HL-60 (cell line): ENCODE results near the gene SYT13.

Experiments used
- DNase-seq, 2 experiments: peaks; one replicate each; pipeline ENCODE4 v3.0.0-alpha.2; 2010 to 2020; ENCODE audit warnings: low read depth in 1 of 2, low spot score in 1 of 2
- H3K27ac ChIP-seq: fragments of 250-450 bp; sonication (Bioruptor Pico); replicated peaks from 2 replicates; pipeline ENCODE4 v1.5.1; 2020; ENCODE audit warnings: mild to moderate bottlenecking, moderate library complexity
- H3K27me3 ChIP-seq: fragments of 250-450 bp; sonication (Bioruptor Pico); 2 replicates; pipeline ENCODE4 v1.5.1; 2021; ENCODE audit warnings: mild to moderate bottlenecking, moderate library complexity; ENCODE audit not compliant: insufficient read depth, poor library complexity, severe bottlenecking
- H3K4me3 ChIP-seq: replicated peaks from 2 replicates; pipeline ENCODE4 v1.5.1; 2011; ENCODE audit warnings: mild to moderate bottlenecking, control low read depth, low read length; ENCODE audit not compliant: insufficient read depth
- GABPA ChIP-seq: IDR thresholded peaks from 2 replicates; pipeline ENCODE4 v1.6.1; 2012; ENCODE audit warnings: low read depth
- POLR2AphosphoS5 ChIP-seq: IDR thresholded peaks from 2 replicates; pipeline ENCODE4 v1.6.1; 2012; ENCODE audit warnings: low read depth
- SPI1 ChIP-seq: IDR thresholded peaks from 2 replicates; pipeline ENCODE4 v1.6.1; 2012; ENCODE audit warnings: low read depth, mild to moderate bottlenecking, borderline replicate concordance
- TF ChIP-seq, protein P1 (sequence below): IDR thresholded peaks from 2 replicates; pipeline ENCODE4 v1.6.1; 2012; ENCODE audit warnings: low read depth; ENCODE audit not compliant: insufficient replicate concordance
- TF ChIP-seq, protein P2 (sequence below): IDR thresholded peaks from one replicate; pipeline ENCODE4 v1.5.1; 2011; ENCODE audit warnings: low read length, control low read depth, inconsistent platforms; ENCODE audit not compliant: insufficient read depth

SYT13 gene

DNA sequence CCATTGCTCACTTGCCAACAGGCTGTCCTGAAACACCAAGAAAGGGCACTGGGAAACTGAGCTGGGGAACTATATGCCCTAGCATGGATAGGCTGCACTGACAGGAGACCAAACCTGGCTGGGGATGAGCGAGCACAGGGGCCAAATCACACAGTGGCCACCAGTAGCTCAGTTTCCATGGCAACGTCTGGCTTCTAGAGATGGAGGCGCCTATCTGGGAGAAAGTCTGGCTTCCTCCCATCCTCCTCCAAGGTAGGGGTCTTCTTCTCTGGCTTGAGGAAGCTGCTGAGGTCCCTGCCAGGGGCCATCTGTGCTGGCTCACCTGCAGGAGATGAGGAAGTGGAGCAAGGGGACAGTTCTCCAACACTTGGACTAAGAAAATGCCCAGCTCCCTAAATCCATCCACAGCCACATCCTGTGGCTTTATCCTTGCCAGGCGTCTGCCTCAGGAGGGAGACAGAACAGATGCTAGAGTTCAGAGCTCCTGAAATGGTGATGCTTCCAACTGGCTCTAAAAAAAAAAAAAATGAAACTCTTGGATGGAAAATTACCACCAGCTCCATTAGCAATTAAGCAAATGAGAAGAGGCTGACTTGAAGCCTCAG, 48.3 kb downstream of the SYT13 start:
- no peak for DNase-seq

DNA sequence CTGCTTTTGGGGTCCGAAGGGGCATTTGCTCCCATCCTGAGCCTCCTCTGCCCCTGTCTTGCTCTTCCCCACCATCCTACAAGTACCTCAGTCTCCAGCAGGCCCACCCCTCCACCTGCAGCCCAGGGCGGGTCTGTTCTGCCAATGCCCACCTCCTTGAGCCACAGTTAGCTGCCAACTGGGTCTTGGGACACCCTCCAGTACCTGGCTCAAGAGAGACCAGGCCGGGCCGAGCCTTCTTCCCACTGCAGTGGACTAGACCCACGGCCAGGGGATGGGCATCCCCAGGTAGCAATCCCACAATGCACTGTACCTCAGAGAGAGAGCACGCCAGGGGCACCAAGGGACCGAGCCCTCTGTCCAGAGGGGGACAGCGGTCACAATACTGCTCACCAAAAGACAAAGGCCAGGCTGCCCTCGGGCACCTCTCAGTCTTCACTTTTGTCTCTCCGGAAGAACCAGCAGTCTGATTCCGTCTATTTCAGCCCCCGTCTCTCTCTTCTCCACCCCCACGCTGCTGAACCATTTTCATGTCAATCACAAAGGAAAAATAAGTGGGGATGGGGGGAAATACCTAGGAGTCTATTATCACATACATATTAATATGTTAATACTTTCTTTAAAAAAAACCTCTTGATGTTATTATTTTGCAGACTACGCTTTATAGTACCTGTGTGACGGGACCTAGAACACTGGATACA, 51.7 kb downstream of the SYT13 start:
- no peak overlapping the region for H3K4me3 ChIP-seq
- no peak for DNase-seq
- TF ChIP-seq, protein P1, sequence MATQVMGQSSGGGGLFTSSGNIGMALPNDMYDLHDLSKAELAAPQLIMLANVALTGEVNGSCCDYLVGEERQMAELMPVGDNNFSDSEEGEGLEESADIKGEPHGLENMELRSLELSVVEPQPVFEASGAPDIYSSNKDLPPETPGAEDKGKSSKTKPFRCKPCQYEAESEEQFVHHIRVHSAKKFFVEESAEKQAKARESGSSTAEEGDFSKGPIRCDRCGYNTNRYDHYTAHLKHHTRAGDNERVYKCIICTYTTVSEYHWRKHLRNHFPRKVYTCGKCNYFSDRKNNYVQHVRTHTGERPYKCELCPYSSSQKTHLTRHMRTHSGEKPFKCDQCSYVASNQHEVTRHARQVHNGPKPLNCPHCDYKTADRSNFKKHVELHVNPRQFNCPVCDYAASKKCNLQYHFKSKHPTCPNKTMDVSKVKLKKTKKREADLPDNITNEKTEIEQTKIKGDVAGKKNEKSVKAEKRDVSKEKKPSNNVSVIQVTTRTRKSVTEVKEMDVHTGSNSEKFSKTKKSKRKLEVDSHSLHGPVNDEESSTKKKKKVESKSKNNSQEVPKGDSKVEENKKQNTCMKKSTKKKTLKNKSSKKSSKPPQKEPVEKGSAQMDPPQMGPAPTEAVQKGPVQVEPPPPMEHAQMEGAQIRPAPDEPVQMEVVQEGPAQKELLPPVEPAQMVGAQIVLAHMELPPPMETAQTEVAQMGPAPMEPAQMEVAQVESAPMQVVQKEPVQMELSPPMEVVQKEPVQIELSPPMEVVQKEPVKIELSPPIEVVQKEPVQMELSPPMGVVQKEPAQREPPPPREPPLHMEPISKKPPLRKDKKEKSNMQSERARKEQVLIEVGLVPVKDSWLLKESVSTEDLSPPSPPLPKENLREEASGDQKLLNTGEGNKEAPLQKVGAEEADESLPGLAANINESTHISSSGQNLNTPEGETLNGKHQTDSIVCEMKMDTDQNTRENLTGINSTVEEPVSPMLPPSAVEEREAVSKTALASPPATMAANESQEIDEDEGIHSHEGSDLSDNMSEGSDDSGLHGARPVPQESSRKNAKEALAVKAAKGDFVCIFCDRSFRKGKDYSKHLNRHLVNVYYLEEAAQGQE, result no peak
- TF ChIP-seq POLR2AphosphoS5, result no peak
- no peak for TF ChIP-seq GABPA
- TF ChIP-seq, protein P2, sequence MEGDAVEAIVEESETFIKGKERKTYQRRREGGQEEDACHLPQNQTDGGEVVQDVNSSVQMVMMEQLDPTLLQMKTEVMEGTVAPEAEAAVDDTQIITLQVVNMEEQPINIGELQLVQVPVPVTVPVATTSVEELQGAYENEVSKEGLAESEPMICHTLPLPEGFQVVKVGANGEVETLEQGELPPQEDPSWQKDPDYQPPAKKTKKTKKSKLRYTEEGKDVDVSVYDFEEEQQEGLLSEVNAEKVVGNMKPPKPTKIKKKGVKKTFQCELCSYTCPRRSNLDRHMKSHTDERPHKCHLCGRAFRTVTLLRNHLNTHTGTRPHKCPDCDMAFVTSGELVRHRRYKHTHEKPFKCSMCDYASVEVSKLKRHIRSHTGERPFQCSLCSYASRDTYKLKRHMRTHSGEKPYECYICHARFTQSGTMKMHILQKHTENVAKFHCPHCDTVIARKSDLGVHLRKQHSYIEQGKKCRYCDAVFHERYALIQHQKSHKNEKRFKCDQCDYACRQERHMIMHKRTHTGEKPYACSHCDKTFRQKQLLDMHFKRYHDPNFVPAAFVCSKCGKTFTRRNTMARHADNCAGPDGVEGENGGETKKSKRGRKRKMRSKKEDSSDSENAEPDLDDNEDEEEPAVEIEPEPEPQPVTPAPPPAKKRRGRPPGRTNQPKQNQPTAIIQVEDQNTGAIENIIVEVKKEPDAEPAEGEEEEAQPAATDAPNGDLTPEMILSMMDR, result no peak
- TF ChIP-seq SPI1, result no peak

More for the DNA sequence above, 48.3 kb downstream of the SYT13 start:
- TF ChIP-seq, protein P2, result no peak
- TF ChIP-seq GABPA (no peak), POLR2AphosphoS5 (no peak), SPI1 (no peak)
- TF ChIP-seq, protein P1, result no peak
- Histone ChIP-seq H3K27ac (no peak overlapping the region), H3K27me3 (no peaks in the 10 kb centered on the region), H3K4me3 (no peak overlapping the region)

DNA sequence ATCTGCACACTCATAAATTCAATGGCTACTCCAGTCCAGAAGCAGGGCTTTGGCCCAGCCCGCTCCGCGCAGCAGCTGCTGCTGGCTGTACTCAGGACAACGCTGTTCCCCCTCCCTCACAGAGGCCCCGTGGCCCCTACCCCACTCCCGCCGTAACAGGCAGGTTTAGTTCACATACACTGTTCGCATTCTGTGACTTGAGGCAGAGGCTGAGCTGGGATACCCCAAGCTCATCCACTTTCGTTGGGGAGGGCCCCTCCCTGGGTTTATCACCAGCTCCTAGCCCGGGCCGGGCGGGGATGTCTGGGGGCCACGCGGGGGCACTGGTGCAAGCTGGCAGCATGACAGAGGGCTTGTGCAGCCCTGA, 52.4 kb downstream of the SYT13 start:
- H3K4me3 ChIP-seq, result no peak overlapping the region
- H3K27ac ChIP-seq, result no peak overlapping the region
- no peak for DNase-seq
- H3K27me3 ChIP-seq, result no peaks in the 10 kb centered on the region
- TF ChIP-seq SPI1 (no peak), POLR2AphosphoS5 (no peak), GABPA (no peak)
- TF ChIP-seq, protein P1, result no peak
- TF ChIP-seq, protein P2, result no peak

More for the DNA sequence above, 51.7 kb downstream of the SYT13 start:
- Histone ChIP-seq H3K27ac (no peak overlapping the region), H3K27me3 (no peaks in the 10 kb centered on the region)
